Measurements from ENCODE around the gene TMEM203. TPM values are rescaled to one million over a fixed set of nuclear protein-coding genes. Genes with fewer than 3 reads are reported as not detected.

Gene TMEM203
- total and polyA plus RNA-seq, 4 donors = 19.9 to 27.5 (median 21.5) TPM

- DNase-seq (ENCODE audit: low spot score) = no peak
- Histone ChIP-seq H3K36me3 (ENCODE audit: control insufficient read depth in 4 of 4, insufficient read depth in 3 of 4, low read depth in 1 of 4, low read length in 3 of 4) (no peaks in the 10 kb centered on the region), H3K4me1 (ENCODE audit: control insufficient read depth in 4 of 4, insufficient read depth in 4 of 4, low read length in 3 of 4) (peaks cover 14 to 27% (median 18%) of the 10 kb centered on the region in 4 donors), H3K4me3 (ENCODE audit: low read depth in 1 of 3, low read length in 3 of 3) (no peak overlapping the region), H3K9ac (ENCODE audit: low read depth in 1 of 2, low read length in 2 of 2) (no peak overlapping the region), H3K9me3 (ENCODE audit: control insufficient read depth in 4 of 4, low read length in 3 of 4) (no peaks in the 10 kb centered on the region), H3K27ac (ENCODE audit: low read depth in 1 of 2, low read length in 2 of 2) (no peak overlapping the region), H3K27me3 (ENCODE audit: control insufficient read depth in 4 of 4, insufficient read depth in 4 of 4, low read length in 3 of 4) (peaks cover 2 to 30% (median 13%) of the 10 kb centered on the region in 4 donors)
- WGBS = 70% methylated on average over 34 of the region's 34 CpGs
- TF ChIP-seq FOXA1 (IDR thresholded peaks at IDR 0.05) (no peak), JUND (IDR thresholded peaks at IDR 0.05) (no peak), FOXA2 (IDR thresholded peaks at IDR 0.05) (no peak), SP1 (IDR thresholded peaks at IDR 0.05) (no peak), YY1 (IDR thresholded peaks at IDR 0.05) (no peak), GABPA (IDR thresholded peaks at IDR 0.05 in 1 of 2, conservative IDR thresholded peaks at IDR 0.05 in 1 of 2) (no peak), NR2F2 (IDR thresholded peaks at IDR 0.05) (no peak), RAD21 (IDR thresholded peaks at IDR 0.05) (no peak), RXRA (IDR thresholded peaks at IDR 0.05) (no peak), HNF4A (conservative IDR thresholded peaks at IDR 0.05) (no peak), HNF4G (IDR thresholded peaks at IDR 0.05) (no peak), TAF1 (conservative IDR thresholded peaks at IDR 0.05) (no peak), EGR1 (IDR thresholded peaks at IDR 0.05; ENCODE audit: low read depth in 2 of 2) (no peak)
- TF ChIP-seq, protein P1, sequence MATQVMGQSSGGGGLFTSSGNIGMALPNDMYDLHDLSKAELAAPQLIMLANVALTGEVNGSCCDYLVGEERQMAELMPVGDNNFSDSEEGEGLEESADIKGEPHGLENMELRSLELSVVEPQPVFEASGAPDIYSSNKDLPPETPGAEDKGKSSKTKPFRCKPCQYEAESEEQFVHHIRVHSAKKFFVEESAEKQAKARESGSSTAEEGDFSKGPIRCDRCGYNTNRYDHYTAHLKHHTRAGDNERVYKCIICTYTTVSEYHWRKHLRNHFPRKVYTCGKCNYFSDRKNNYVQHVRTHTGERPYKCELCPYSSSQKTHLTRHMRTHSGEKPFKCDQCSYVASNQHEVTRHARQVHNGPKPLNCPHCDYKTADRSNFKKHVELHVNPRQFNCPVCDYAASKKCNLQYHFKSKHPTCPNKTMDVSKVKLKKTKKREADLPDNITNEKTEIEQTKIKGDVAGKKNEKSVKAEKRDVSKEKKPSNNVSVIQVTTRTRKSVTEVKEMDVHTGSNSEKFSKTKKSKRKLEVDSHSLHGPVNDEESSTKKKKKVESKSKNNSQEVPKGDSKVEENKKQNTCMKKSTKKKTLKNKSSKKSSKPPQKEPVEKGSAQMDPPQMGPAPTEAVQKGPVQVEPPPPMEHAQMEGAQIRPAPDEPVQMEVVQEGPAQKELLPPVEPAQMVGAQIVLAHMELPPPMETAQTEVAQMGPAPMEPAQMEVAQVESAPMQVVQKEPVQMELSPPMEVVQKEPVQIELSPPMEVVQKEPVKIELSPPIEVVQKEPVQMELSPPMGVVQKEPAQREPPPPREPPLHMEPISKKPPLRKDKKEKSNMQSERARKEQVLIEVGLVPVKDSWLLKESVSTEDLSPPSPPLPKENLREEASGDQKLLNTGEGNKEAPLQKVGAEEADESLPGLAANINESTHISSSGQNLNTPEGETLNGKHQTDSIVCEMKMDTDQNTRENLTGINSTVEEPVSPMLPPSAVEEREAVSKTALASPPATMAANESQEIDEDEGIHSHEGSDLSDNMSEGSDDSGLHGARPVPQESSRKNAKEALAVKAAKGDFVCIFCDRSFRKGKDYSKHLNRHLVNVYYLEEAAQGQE (IDR thresholded peaks at IDR 0.05) = no peak
- TF ChIP-seq, protein P2, sequence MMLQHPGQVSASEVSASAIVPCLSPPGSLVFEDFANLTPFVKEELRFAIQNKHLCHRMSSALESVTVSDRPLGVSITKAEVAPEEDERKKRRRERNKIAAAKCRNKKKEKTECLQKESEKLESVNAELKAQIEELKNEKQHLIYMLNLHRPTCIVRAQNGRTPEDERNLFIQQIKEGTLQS (IDR thresholded peaks at IDR 0.05) = no peak
- TF ChIP-seq, protein P3, sequence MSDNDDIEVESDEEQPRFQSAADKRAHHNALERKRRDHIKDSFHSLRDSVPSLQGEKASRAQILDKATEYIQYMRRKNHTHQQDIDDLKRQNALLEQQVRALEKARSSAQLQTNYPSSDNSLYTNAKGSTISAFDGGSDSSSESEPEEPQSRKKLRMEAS (IDR thresholded peaks at IDR 0.05) = no peak
- TF ChIP-seq, protein P4, sequence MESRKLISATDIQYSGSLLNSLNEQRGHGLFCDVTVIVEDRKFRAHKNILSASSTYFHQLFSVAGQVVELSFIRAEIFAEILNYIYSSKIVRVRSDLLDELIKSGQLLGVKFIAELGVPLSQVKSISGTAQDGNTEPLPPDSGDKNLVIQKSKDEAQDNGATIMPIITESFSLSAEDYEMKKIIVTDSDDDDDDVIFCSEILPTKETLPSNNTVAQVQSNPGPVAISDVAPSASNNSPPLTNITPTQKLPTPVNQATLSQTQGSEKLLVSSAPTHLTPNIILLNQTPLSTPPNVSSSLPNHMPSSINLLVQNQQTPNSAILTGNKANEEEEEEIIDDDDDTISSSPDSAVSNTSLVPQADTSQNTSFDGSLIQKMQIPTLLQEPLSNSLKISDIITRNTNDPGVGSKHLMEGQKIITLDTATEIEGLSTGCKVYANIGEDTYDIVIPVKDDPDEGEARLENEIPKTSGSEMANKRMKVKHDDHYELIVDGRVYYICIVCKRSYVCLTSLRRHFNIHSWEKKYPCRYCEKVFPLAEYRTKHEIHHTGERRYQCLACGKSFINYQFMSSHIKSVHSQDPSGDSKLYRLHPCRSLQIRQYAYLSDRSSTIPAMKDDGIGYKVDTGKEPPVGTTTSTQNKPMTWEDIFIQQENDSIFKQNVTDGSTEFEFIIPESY (IDR thresholded peaks at IDR 0.05) = no peak
- TF ChIP-seq, protein P5, sequence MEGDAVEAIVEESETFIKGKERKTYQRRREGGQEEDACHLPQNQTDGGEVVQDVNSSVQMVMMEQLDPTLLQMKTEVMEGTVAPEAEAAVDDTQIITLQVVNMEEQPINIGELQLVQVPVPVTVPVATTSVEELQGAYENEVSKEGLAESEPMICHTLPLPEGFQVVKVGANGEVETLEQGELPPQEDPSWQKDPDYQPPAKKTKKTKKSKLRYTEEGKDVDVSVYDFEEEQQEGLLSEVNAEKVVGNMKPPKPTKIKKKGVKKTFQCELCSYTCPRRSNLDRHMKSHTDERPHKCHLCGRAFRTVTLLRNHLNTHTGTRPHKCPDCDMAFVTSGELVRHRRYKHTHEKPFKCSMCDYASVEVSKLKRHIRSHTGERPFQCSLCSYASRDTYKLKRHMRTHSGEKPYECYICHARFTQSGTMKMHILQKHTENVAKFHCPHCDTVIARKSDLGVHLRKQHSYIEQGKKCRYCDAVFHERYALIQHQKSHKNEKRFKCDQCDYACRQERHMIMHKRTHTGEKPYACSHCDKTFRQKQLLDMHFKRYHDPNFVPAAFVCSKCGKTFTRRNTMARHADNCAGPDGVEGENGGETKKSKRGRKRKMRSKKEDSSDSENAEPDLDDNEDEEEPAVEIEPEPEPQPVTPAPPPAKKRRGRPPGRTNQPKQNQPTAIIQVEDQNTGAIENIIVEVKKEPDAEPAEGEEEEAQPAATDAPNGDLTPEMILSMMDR (IDR thresholded peaks at IDR 0.05; ENCODE audit: low read depth, low read length, missing input control) = no peak
These were observed 40.8 kb downstream of the TMEM203 start for GRCh38 chr9:137164370-137165249.
